IPS DF 4.7 (cell line): Measurements from ENCODE around the gene SPRY2.

Source experiments
- DNase-seq: peaks from one replicate; pipeline ENCODE4 v3.0.0-alpha.2; 2013; ENCODE audit warnings: low spot score; ENCODE audit errors: extremely low read depth

SPRY2 gene

DNA sequence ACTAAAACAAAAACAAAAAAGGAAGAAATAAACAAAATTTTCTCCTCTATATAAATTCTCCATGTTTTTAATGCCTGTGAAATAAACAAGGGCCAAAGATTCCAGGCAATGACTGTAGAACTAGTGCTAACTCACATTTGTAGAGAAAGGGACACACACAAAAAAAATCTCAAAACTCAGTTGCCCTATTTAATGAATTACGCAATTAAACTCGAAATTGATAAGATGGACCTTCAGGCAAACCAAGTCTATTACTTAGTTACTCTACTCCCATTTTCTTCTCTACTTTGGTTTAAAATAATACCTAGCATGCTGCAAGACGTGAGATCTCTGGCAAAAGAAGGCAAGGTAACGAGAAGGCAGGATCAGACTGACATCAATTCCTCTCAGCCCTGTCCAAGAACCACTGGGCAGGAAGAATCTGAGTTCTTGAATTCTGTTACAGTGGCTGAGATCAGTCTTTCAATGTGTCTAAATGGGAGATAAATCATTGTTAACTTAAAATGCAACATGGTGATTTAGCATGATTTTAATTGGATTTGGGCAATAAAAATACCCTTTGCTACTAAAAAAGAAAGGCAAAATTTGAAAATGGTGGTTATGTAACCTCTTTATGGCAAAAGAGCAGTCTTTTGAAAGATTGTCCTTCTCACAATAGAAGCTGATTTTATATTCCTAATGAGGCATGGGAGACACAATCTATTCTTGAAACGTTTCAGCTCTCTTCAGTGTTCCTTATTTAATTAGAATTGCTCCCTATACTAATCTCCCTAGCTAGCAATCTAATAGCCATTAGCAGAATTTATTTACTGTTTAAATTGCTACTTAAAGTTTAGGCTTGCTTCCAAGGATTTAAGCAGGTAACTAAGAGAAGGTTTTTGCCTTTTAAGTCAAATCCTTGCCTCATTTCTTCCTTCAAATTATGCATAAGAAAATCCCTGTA, 25.9 kb downstream of the SPRY2 start:
- DNase-seq, result no peak

DNA sequence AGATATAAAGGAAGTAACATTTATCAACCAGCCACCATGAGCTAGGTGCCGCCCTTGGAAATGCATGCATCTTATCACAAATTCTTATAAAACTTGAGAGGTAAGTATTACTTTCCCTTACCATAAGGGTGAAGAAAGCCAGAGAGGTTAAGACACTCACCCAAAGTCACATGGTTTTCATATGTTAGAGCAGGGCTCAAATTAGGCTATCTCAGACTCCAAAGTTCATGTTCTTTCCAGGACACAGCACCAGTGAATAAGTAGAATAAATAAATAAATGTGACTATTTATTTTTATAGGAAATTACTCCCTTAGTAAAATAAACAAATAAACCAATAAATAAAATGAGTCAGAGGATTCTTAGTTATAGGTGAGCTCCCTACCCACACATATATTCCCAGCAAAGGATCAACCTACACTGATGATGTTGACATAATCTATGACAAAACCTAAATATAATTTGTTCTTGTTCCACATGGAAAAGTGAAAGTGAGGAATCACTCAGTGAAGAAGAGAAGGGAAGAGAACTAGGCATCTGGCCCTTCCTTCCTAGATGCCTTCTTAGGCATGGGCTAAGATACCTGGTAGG, 27.2 kb downstream of the SPRY2 start:
- no peak for DNase-seq

DNA sequence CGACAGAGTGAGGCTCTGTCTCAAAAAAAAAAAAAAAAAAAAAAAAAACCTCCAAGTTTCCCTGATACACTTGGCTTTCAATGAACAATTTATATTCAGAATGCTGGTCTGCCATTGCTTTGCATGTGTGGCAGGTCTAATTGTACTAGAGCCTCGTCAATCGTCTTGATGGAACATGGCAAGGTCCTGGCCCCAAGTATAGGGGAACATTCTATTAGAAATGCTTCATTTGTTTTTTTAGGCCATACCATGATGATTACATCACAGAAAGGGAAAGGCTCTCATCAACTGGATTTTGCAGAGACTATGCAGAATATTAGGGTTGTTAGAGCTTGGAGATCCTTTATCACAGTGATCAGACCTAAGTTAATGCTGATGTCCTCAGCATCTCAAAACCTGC, 28.0 kb downstream of the SPRY2 start:
- no peak for DNase-seq

DNA sequence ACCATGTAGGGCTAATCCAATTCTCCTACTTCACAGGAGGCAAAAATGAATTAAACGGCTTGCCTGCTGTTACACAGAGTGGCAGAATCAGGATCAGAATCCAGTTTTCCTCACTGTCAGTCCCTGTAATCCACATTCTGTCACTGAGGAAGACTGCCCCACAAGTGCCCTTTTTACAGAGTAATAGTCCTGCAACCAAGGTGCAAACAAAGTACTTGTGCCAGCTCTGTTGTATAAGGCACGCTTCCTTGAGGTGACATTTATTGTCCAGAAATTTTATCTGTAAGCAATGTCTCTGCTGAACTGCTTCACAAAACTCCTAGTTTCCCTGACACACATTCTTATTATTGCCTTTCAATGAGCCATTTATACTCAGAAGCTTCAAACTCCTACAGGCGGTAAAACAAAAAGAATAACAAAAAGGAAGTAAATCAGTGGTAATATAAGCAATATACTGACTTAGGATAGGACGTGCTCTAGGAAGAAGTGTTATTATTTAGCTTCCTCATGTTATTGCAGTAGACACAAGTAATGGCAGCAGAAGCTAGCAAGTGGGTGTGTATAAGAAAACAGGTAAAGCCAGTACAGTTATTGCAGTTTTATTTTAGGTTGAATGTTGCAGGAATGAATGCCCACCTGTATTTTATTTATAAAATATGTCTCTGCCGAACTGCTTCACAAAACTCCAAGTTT, 28.8 kb downstream of the SPRY2 start:
- DNase-seq, result no peak

DNA sequence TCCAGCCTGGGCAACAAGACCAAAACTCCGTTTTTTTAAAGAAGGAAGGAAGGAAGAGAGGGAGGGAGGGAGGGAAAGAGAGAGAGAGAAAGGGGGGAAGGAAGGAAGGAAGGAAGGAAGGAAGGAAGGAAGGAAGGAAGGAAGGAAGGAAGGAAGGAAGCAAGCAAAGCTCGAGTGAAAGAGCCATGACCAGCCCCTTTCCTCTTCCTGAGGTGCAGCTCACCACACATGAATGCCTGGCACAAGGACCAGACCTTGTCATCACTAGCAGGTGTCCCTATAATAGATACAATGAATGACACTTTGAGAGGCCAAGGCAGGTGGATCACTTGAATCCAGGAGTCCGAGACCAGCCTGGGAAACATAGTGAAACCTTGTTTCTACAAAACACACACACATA, 31.0 kb downstream of the SPRY2 start:
- DNase-seq, result no peak

DNA sequence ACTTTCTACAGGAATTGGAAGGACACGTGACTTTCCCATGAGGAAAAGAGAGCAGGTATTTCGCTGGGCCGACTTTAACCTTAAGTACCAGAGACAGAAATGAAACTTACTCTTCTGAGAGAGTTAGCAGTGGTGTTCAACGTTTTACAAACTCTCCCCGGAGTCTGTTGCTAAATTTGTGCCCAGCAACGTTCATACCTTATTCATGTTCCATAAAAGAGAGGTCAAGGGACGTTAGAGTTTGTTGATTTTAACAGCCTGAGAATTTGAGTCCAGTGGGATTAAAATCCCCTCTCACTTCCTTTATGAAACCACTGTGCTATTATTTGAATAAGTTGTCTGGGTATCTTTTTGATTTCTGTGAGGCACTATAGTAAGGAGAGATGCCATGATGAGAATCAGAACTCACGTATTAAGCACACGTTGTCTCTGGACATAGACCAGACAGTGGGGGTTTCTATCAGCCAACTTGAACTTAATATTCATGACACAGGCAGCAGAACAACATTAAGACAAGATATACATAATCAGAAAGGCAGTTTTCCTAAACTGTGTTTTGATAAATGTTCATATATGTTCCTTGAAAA, 33.4 kb downstream of the SPRY2 start:
- DNase-seq, result no peak

DNA sequence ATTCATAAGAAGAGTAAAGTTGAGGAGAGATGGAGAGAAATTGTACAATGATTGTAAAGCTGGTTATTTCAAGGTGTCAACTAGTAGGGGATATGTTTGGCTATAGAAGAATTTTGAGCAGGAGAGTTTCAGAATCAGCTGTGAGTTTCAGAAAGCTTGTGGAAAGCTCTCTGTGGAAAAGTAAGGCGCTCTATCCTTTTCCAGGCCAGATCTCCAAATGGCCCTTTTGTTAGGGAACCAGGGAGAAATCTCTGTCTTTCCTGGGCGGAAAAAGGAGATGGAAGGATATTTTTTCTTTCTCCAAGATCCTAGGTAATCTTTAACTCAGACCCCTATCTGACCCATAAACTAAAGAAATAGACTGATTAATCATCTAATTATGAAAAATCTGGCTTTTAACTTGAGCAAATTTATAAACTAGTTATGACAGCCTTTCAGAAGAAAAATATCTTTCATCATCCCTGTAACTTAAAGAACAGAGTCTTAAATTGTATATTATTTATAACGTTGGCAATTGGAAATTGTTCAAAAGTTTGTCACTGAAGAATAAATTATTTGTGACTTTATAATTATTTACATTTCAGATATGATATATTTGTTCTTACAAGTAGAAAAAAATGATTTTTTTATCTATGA, 34.5 kb downstream of the SPRY2 start:
- DNase-seq, result no peak

DNA sequence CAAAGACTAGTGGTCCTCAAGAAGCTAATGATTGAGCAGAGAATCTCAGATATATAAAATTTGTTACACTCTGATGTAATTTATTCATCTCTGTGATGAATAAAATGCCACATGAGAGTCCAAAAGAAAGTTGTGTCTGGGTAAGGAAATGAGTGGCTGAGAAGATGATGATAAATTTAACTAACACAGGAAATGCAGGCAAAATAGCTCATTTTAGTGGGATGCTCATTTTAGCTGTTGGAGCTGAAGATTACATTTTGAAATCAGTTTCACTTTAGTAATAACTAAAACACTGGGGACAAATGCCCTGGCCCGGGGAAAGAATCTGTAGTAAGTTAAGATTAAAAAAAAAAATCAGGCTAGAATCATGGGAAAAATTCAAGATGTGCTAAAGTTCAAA, 35.2 kb downstream of the SPRY2 start:
- DNase-seq, result no peak

DNA sequence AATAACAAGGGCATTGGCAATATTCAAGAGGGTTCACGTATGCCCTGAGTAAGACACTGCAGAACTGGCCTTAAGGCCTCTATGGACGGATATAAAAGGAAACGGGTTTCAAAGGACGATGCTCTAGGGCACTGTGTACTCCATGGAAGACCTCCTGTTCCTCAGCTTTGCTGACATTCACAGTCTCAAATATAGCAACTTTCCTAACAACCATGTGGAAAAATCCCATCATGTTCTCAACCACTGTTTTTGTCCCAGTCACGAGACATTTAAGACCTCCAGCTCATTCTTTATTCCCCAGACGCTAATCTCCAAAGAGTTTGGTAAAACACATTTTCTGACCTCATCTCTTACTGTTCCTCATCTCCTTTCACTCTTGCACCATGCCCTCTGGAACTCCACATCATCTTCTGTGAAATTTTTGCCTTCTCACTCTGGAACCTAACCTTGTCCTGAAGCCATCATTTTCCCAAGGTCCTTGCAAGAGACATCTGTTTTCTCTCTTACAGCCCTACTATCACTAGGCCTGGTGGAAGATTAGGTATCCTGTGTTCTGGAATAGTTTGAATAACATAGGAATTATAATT, 37.6 kb downstream of the SPRY2 start:
- DNase-seq, result no peak

DNA sequence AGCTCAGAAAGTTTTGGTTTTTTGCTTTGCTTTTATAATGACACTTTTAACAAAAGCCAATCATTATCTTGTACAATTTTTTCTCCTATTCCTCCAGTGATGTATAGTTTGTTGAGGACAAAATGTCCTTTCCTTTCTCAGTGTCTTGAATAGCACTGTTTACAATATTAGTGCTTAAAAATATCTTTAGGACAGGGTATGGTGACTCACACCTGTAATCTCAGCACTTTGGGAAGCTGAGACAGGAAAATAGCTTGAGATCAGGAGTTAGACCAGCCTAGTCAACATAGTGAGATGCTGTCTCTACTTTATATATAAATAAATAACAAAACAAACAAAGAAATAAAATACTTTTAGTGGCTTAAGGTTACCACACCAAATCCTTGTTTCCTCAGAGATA, 41.9 kb downstream of the SPRY2 start:
- no peak for DNase-seq

DNA sequence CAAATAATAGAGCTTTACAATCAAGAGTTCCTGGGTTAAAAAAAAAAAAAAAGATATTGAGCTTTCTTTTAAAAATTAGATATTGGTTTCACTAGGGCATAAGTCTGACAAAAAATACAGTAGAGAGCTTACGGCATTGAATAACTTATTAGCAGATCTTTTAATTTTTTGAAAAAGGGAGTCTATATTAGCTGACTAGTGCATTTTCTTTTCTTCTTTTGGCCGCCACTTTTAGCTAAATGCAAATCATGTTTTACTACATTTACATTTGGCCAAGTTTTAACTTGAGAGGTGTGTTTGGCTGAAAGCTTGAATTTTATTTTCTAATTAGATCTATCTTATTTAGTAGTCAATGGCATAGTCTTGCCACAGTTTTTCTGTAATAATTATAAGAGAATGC, 43.4 kb downstream of the SPRY2 start:
- no peak for DNase-seq

DNA sequence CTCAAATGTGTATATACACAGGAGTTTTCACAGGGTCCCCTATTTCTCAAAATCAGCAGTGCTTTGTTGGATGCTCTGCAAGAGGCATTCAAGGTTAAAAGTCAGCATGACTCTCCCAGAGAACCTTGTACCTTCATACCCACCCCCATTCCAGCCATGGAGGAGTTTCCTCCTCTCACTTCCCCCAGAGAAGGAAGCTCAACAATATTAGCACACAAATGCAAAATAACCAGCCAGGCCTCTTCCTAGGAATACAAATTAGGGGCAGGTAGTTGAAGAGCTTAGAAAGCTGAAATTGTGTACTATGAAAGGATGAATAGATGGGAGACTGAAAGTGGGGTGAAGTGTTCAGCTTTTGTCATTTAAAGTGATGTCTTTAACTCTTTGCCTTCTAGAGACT, 43.8 kb downstream of the SPRY2 start:
- DNase-seq, result peak; percentile 79

DNA sequence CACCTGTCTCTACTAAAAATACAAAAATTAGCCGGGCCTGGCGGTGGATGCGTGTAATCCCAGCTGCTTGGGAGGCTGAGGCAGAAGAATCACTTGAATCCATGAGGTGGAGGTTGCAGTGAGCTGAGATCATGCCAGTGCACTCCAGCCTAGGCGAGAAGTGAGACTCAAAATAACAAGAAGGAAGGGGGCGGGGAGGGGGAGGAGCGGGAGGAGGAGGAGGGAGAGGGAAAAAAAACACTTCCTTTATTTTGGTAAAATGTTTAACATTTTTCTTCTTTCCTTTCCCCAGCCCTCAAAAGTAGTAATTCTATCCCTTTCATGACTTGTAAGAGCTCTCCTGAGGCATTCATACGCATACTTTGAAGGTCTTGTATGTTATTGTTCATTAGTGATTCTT, 44.3 kb downstream of the SPRY2 start:
- no peak for DNase-seq

DNA sequence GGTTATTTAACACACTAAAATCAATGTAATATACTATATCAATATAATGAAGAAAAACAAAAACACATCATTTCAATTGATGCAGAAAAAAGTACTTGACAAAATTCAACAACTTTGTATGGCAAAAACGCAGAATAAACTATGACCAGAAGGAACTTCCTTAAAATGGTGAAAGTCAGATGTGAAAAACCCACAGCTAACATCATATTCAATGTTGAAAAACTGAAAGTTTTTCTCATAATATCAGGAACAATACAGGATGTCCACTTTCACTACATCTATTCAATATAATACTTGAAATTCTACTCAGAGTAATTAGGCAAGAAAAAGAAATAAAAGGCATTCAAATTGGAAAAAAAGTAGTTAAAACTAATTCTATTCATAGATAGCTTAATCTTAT, 50.3 kb downstream of the SPRY2 start:
- DNase-seq, result no peak
